H54 (cell line): Measurements from ENCODE around the gene ZNF618.

Experiments used
- DNase-seq: peaks from one replicate; pipeline ENCODE4 v3.0.0; 2011; ENCODE audit warnings: low spot score, mixed read lengths; ENCODE audit not compliant: insufficient read length
- FAIRE-seq: peaks from 3 replicates; lab custom pipeline; 2011; peaks lifted over from hg19 to GRCh38; lab: Jason Lieb, UNC
- POLR2A ChIP-seq: IDR thresholded peaks from 2 replicates; pipeline ENCODE4 v1.6.1; 2011; ENCODE audit warnings: low read depth, mild to moderate bottlenecking, low read length

ZNF618 gene

GRCh38 chr9:114001794-114002261 lies 125.7 kb downstream of the ZNF618 start:
- FAIRE-seq: no peak
- DNase-seq: no peak
- no peak for TF ChIP-seq POLR2A

- FAIRE-seq (no peak), DNase-seq (no peak)
- TF ChIP-seq POLR2A: no peak
Observed at GRCh38 chr9:114002271-114002985, 126.3 kb downstream of the ZNF618 start.

- DNase-seq: no peak
- no peak for TF ChIP-seq POLR2A
- FAIRE-seq: no peak
Observed at GRCh38 chr9:114002986-114003350, 126.9 kb downstream of the ZNF618 start.

- FAIRE-seq: no peak
- no peak for DNase-seq
- TF ChIP-seq POLR2A: no peak
Observed at GRCh38 chr9:114003351-114003750, 127.2 kb downstream of the ZNF618 start.

GRCh38 chr9:114003758-114004157 lies 127.6 kb downstream of the ZNF618 start:
- no peak for FAIRE-seq
- DNase-seq: no peak
- TF ChIP-seq POLR2A: no peak

GRCh38 chr9:114004221-114004716 lies 128.2 kb downstream of the ZNF618 start:
- FAIRE-seq (no peak), DNase-seq (no peak)
- no peak for TF ChIP-seq POLR2A

GRCh38 chr9:114005371-114006154 lies 129.5 kb downstream of the ZNF618 start:
- TF ChIP-seq POLR2A: no peak
- no peak for FAIRE-seq
- DNase-seq: no peak

GRCh38 chr9:114006155-114006550 lies 130.0 kb downstream of the ZNF618 start:
- no peak for TF ChIP-seq POLR2A
- no peak for DNase-seq
- FAIRE-seq: no peak

GRCh38 chr9:114006931-114007691 lies 131.0 kb downstream of the ZNF618 start:
- TF ChIP-seq POLR2A: no peak
- FAIRE-seq (no peak), DNase-seq (no peak)

GRCh38 chr9:114007991-114008666 lies 132.0 kb downstream of the ZNF618 start:
- TF ChIP-seq POLR2A: no peak
- DNase-seq: no peak
- FAIRE-seq: no peak

- DNase-seq (no peak), FAIRE-seq (no peak)
- TF ChIP-seq POLR2A: no peak
Observed at GRCh38 chr9:114008667-114009410, 132.7 kb downstream of the ZNF618 start.

- no peak for DNase-seq
- TF ChIP-seq POLR2A: no peak
- no peak for FAIRE-seq
Observed at GRCh38 chr9:114011313-114011712, 135.2 kb downstream of the ZNF618 start.

GRCh38 chr9:114012126-114012525 lies 136.0 kb downstream of the ZNF618 start:
- TF ChIP-seq POLR2A: no peak
- FAIRE-seq: no peak

More at GRCh38 chr9:114012126-114012525, 136.0 kb downstream of the ZNF618 start:
- DNase-seq: no peak
